Middle frontal gyrus (tissue), 1 donor: ENCODE measurements around the gene CGREF1.

ENCODE experiments used
- DNase-seq: peaks from one replicate; pipeline ENCODE4 v3.0.0-alpha.2; 2015; ENCODE audit warnings: low spot score; ENCODE audit errors: extremely low spot score

CGREF1 gene

DNA sequence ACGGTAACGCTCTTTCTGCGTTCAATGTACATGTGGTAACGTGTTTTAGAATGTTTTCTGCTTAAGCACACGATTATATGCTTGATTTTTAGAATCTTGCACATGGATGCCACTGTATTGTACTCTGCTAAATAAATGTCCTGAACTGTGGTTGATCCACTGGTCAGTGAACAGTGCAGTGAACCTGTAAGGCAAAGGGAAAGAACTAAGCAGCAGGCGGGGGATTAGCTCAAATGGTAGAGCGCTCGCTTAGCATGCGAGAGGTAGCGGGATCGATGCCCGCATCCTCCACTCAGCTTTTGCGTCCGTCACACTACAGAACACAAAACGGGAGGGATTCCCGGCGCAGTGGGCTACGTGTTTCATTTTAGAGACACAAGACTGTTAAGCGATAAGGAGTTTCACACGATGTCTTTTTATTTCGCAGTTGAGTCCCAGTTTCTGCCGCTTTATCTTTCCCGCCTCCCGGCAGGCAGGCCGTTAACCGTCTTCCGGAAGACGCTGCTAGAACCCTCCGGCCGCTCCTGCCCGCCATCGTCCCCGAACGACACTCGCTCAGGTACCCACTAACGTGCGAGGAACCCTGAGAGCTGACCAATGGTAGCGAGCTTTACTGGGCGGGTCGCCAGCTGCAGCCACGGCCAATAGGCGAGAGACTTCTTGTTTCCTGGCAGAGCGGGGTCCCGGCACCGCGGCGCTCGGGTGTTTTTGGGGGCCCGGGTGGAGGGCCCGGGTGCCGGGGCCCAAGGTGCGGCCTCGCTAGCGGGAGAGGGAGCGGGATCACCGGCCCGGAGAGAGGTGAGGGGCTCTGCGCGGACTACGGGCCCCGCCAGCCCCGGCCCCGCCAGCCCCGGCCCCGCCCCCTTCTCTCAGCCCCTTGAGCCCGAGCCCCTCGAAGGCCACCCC lies 67.7 kb downstream of the CGREF1 start, which contains the start of gene AGBL5:
Gene AGBL5 (plus strand): TSS at position 673 of the 906 bp plus-strand sequence. CDS start 1,291 bp downstream, outside the sequence.
- DNase-seq = peak; percentile 91
